BE2C (cell line): ENCODE data around the gene EP400.
A peak's percentile ranks its signal among the peaks of the same experiment; 100 is the strongest.

Source experiments
- DNase-seq: peaks from one replicate; pipeline ENCODE4 v3.0.0-alpha.2; 2020
- H3K27me3 ChIP-seq: fragments of 250-450 bp; sonication (Bioruptor Pico); 2 replicates; pipeline ENCODE4 v1.5.1; 2020; ENCODE audit warnings: mild to moderate bottlenecking
- H3K36me3 ChIP-seq: fragments of 250-450 bp; sonication (Bioruptor Pico); 2 replicates; pipeline ENCODE4 v1.5.1; 2020; ENCODE audit warnings: mild to moderate bottlenecking
- H3K4me1 ChIP-seq: fragments of 250-450 bp; sonication (Bioruptor Pico); 2 replicates; pipeline ENCODE4 v1.5.1; 2020
- H3K4me3 ChIP-seq: 2 replicates; pipeline ENCODE4 v1.5.1; 2011; ENCODE audit warnings: low read depth, low read length
- H3K9me3 ChIP-seq: fragments of 250-450 bp; sonication (Bioruptor Pico); 2 replicates; pipeline ENCODE4 v1.5.1; 2020
- CTCF ChIP-seq: IDR thresholded peaks from 2 replicates; pipeline ENCODE4 v1.5.1; 2012; ENCODE audit warnings: mild to moderate bottlenecking, low read depth, low read length

The EP400 gene

GRCh38 chr12:132040906-132041606, 91.3 kb downstream of the EP400 start:
- no peak for TF ChIP-seq CTCF
- H3K4me3 ChIP-seq = no peak overlapping the region
- H3K4me1 ChIP-seq = peaks cover 10% of the 10 kb centered on the region
- H3K9me3 ChIP-seq = no peaks in the 10 kb centered on the region
- DNase-seq = peak; percentile 63
- H3K27me3 ChIP-seq = no peaks in the 10 kb centered on the region
- H3K36me3 ChIP-seq = peaks cover 59% of the 10 kb centered on the region

- peaks cover 25% of the 10 kb centered on the region for H3K4me1 ChIP-seq
- no peak for TF ChIP-seq CTCF
- DNase-seq = no peak
- H3K4me3 ChIP-seq = no peak overlapping the region
- peaks cover 55% of the 10 kb centered on the region for H3K36me3 ChIP-seq
- H3K27me3 ChIP-seq = no peaks in the 10 kb centered on the region
- H3K9me3 ChIP-seq = no peaks in the 10 kb centered on the region
These were observed 93.5 kb downstream of the EP400 start for GRCh38 chr12:132043216-132043615.

GRCh38 chr12:132043770-132044467, 94.2 kb downstream of the EP400 start:
- DNase-seq = no peak
- H3K9me3 ChIP-seq = no peaks in the 10 kb centered on the region
- peaks cover 25% of the 10 kb centered on the region for H3K4me1 ChIP-seq
- no peak overlapping the region for H3K4me3 ChIP-seq
- no peaks in the 10 kb centered on the region for H3K27me3 ChIP-seq
- no peak for TF ChIP-seq CTCF
- H3K36me3 ChIP-seq = peaks cover 57% of the 10 kb centered on the region

- TF ChIP-seq CTCF = no peak
- H3K4me1 ChIP-seq = peaks cover 25% of the 10 kb centered on the region
- H3K27me3 ChIP-seq = no peaks in the 10 kb centered on the region
- H3K9me3 ChIP-seq = no peaks in the 10 kb centered on the region
- no peak overlapping the region for H3K4me3 ChIP-seq
- no peak for DNase-seq
- H3K36me3 ChIP-seq = peaks cover 62% of the 10 kb centered on the region
These were observed 95.1 kb downstream of the EP400 start for GRCh38 chr12:132044661-132045412.

GRCh38 chr12:132045751-132046150, 96.0 kb downstream of the EP400 start:
- DNase-seq = no peak
- H3K27me3 ChIP-seq = no peaks in the 10 kb centered on the region
- H3K4me1 ChIP-seq = peaks cover 20% of the 10 kb centered on the region
- peaks cover 65% of the 10 kb centered on the region for H3K36me3 ChIP-seq
- no peak for TF ChIP-seq CTCF
- H3K9me3 ChIP-seq = no peaks in the 10 kb centered on the region
- H3K4me3 ChIP-seq = no peak overlapping the region
